Heart right ventricle (tissue), 16 donors: ENCODE data around the gene VENTX. TPM values are rescaled to one million over a fixed set of nuclear protein-coding genes. Genes with fewer than 3 reads are reported as not detected.

Experiments
- ATAC-seq, 8 donors: fragments of 200-7000 bp; cut with Tn5 transposase; one replicate each; pipeline ENCODE4 v1.9.1; 2020; ENCODE audit warnings: mild to moderate bottlenecking in 8 of 8, moderate library complexity in 8 of 8, moderate number of reproducible peaks in 1 of 8
- DNase-seq, 2 donors: peaks; one replicate each; pipeline ENCODE4 v3.0.0-alpha.2; 2020
- H3K27ac ChIP-seq, 10 donors: fragments of 200-600 bp; sonication (generic) in 2 of 10; one replicate each; pipeline versions ENCODE4 v1.5.0 to v1.8.0; 2020 to 2022; ENCODE audit warnings: mild to moderate bottlenecking in 3 of 10
- H3K27me3 ChIP-seq, 7 donors: fragments of 200-600 bp; one replicate each; pipeline ENCODE4 v1.8.0; 2021 to 2022; ENCODE audit warnings: mild to moderate bottlenecking in 2 of 7
- H3K36me3 ChIP-seq, 9 donors: fragments of 200-600 bp; sonication (generic) in 1 of 9; one replicate each; pipeline versions ENCODE4 v1.5.0 to v1.8.0; 2020 to 2022; ENCODE audit warnings: mild to moderate bottlenecking in 2 of 9
- H3K4me1 ChIP-seq, 9 donors: fragments of 200-600 bp; sonication (generic) in 1 of 9; one replicate each; pipeline versions ENCODE4 v1.5.0 to v1.8.0; 2020 to 2022; ENCODE audit warnings: mild to moderate bottlenecking in 4 of 9
- H3K4me3 ChIP-seq, 10 donors: fragments of 200-600 bp; sonication (generic) in 2 of 10; one replicate each; pipeline versions ENCODE4 v1.5.0 to v1.8.0; 2020 to 2022; ENCODE audit warnings: mild to moderate bottlenecking in 7 of 10, moderate library complexity in 2 of 10
- H3K9me3 ChIP-seq, 11 donors: fragments of 200-600 bp in 10 of 11; sonication (generic) in 2 of 11; one replicate each; pipeline versions ENCODE4 v1.5.0 to v1.8.0; 2013 to 2022; ENCODE audit warnings: mild to moderate bottlenecking in 2 of 11, control low read depth in 1 of 11, moderate library complexity in 1 of 11
- CTCF ChIP-seq, 9 donors: fragments of 200-600 bp; sonication (generic) in 2 of 9; IDR thresholded peaks; one replicate each; pipeline versions ENCODE4 v1.5.0 to v1.8.0; 2021 to 2022; ENCODE audit warnings: antibody characterized with exemption in 9 of 9, mild to moderate bottlenecking in 5 of 9, moderate library complexity in 1 of 9
- WGBS, 2 donors: extraction: QIAGEN DNeasy Blood & Tissue Kit; methylation state at CpG; one replicate each; pipeline ENCODE4 v1.1.7; 2013; ENCODE audit warnings: inconsistent platforms in 1 of 2; 5-methylcytosine and 5-hydroxymethylcytosine counted together
- intact Hi-C, 10 donors: fragments of 100-400 bp; cut with DNase I; formaldehyde crosslinking; loops; one replicate each; pipeline versions ENCODE4 v1.11.1 to v1.14.2; 2022
- polyA plus RNA-seq, 2 donors: library from polyadenylated mRNA; stranded (reverse); fragments of 200-250 nt; gene quantifications; one replicate each; pipeline ENCODE4 v1.2.3, GENCODE V29; 2013
- total RNA-seq, 10 donors: library from RNA; stranded (reverse); fragmentation: NEBNext Ultra II Directional in 3 of 10; extraction: Animal tissue kit (Norgen Biotek cat#: 25700) in 3 of 10; gene quantifications; one replicate each; pipeline versions ENCODE4 v1.2.1 to v1.2.4, GENCODE V29; 2021 to 2023
- donor health status: Arrhythmogenic right ventricular cardiomyopathy.
- donor health status: ischemic (EF 13 %, LVEDD 7.1; RV severe dilation, severe dysfunction).
- donor health status: healthy with polysubstance abuse.
- donor health status: DM: no; HTN: yes; CAD: no.
- donor health status: DM: no; HTN: no; CAD: no.
- donor health status: ischemic (EF 25% LVEDD 6.9; RV normal size, moderate dysfunction).
- donor health status: ischemic (EF 25% LVEDD 5.7; RV mildly dilated, moderate dysfunction).
- donor health status: healthy.
- donor health status: DM: yes; HTN: yes; CAD: no.
- donor health status: Ischemic cardiomyopathy.
- donor health status: ischemic (EF 35%, LVEDD 5.7; RV mildly dilated, moderate dysfunction).
- donor health status: nonischemic (EF 11% LVEDD 7.7; RV severe dilation, severe dysfunction).
- donor health status: DM: yes; HTN: yes; CAD: no.
- donor health status: PGD.
- donor health status: ischemic (EF 29% LVEDD 5.4; RV normal size, mild dysfunction).
- donor health status: nonischemic (EF 23%, LVEDD 6.1; RV moderate dilation, normal function).

The VENTX gene
- total and polyA plus RNA-seq, 12 donors = 0.19 to 1.5 (median 0.64) TPM; not detected in 1

DNA sequence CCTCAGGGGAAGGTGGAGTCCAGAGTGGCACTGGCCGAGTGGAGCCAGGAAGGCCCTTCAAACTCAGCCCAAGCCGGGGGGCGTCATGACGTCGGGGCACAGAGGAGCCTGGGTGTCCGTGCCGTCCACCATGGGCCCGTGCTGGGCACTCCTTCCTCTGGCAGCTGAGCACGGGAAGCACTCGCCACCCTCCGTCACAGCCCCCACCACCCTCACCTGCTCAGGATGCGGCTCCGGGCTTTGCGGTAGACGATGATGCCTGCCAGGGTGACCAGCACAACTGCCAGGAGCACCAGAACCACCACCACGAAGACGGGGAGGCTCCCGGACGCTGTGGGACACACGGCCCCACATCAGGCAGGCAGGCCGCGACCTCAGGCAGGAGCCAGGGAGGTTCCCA, 30.9 kb downstream of the VENTX start:
- H3K9me3 ChIP-seq = no peaks in the 10 kb centered on the region
- no peak overlapping the region for H3K27ac ChIP-seq
- no peak overlapping the region for H3K4me3 ChIP-seq
- DNase-seq (no peak), ATAC-seq (no peak)
- H3K4me1 ChIP-seq = peaks cover 0 to 11% (median 0%) of the 10 kb centered on the region in 9 donors
- H3K27me3 ChIP-seq = no peaks in the 10 kb centered on the region
- intact Hi-C loops = no loop called here
- WGBS, 2 donors = 91 to 96% methylated on average over 22 of the region's 22 CpGs
- no peak for TF ChIP-seq CTCF (IDR thresholded peaks at IDR 0.05)
- H3K36me3 ChIP-seq = peaks cover 0 to 64% (median 0%) of the 10 kb centered on the region in 9 donors

GRCh38 chr10:133269367-133269766, 31.7 kb downstream of the VENTX start:
- DNase-seq (no peak), ATAC-seq (no peak)
- WGBS, 2 donors = 88 to 90% methylated on average over 24 to 26 of the region's 26 CpGs
- no peak for TF ChIP-seq CTCF (IDR thresholded peaks at IDR 0.05)
- H3K4me1 ChIP-seq = peaks cover 0 to 2% (median 0%) of the 10 kb centered on the region in 9 donors
- H3K27me3 ChIP-seq = peaks cover 0 to 4% (median 0%) of the 10 kb centered on the region in 7 donors
- intact Hi-C loops = no loop called here
- no peak overlapping the region for H3K27ac ChIP-seq
- H3K9me3 ChIP-seq = no peaks in the 10 kb centered on the region
- H3K4me3 ChIP-seq = no peak overlapping the region
- peaks cover 0 to 70% (median 0%) of the 10 kb centered on the region in 9 donors for H3K36me3 ChIP-seq

- Histone ChIP-seq H3K36me3 (peaks cover 0 to 70% (median 0%) of the 10 kb centered on the region in 9 donors), H3K9me3 (no peaks in the 10 kb centered on the region), H3K27ac (no peak overlapping the region), H3K4me3 (no peak overlapping the region), H3K4me1 (peaks cover 0 to 8% (median 0%) of the 10 kb centered on the region in 9 donors), H3K27me3 (peaks cover 0 to 12% (median 7%) of the 10 kb centered on the region in 7 donors)
- ATAC-seq (no peak), DNase-seq (no peak)
- WGBS, 2 donors = 92 to 93% methylated on average over 20 of the region's 20 CpGs
- intact Hi-C loops = no loop called here
- no peak for TF ChIP-seq CTCF (IDR thresholded peaks at IDR 0.05)
Measured at GRCh38 chr10:133270204-133270603, 32.5 kb downstream of the VENTX start.

DNA sequence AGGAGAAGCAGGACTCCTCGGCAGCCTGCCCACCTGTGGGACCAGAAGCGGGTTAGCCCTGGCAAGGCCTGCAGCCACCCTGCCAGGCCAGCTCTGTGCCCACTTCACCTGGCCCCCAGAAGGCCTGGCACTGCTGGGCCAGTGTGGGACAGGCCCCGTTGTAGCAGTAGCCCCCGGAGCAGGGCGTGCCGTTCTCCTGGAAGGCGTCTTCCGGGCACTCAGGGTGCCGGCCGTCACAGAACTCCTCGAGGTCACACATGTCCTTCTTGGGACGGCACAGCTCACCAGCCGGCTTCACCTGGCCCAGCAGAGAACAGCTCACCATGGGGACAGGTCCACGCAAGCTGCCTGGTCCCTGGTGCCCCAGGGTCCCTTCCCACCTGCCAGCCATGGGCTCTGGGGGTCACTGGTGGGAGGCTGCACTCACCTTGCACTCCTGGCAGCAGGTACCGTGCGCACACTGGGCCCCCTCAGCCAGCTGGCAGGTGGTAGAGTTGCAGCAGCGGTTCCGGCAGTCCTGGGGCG, 33.2 kb downstream of the VENTX start:
- no peak for DNase-seq
- Histone ChIP-seq H3K27me3 (peaks cover 0 to 19% (median 13%) of the 10 kb centered on the region in 7 donors), H3K36me3 (peaks cover 0 to 70% (median 0%) of the 10 kb centered on the region in 9 donors), H3K4me3 (no peak overlapping the region), H3K27ac (no peak overlapping the region), H3K9me3 (no peaks in the 10 kb centered on the region), H3K4me1 (peaks cover 0 to 14% (median 0%) of the 10 kb centered on the region in 9 donors)
- intact Hi-C loops = no loop called here
- TF ChIP-seq CTCF (IDR thresholded peaks at IDR 0.05) = no peak
- no peak for ATAC-seq
- WGBS, 2 donors = 93 to 97% methylated on average over 19 of the region's 19 CpGs
